Ecto neural progenitor cell (in vitro differentiated cells): ENCODE measurements around the gene ZNF175.

Source experiments
- DNase-seq: peaks from one replicate; pipeline ENCODE4 v3.0.0-alpha.2; 2018; ENCODE audit warnings: low spot score

Gene ZNF175

DNA sequence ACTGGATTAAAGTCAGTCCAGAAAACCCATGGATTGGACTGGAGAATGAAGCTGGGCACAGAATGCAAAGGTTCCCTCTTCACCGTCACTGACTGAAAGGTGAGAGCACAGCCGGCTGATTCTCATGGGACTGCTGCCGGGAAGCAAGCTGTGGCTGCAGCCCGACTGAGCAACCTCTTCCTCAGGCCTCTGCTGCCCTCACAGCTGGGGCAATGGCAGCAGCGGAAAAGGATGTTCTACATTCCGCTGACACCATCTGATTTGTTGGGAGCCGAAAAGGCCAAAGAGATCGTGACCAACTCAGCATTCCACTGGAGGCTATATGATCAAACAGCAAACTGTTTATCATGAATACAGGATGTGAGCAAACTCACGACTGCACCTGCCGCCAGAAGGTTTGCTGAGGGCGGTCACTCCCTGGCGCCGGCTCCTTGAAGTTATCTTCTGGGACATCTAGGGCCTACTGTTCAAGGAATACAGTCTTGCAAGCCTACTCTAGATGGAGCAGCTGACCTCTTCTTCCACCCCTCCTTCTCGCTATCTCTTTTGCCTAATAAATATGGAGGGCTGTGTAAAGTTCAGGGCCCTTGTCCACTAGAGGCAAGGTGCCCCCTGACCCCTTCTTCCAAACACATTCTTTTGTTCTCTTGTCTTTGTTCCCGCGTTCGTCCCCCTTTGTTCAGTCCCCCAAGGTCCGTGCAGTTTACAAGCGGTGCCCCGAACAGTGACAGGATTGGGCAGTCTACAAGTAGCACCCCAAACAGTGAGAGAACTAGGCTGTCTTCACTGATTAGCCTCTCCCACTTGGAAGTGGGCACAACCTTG lies 20.0 kb upstream of the ZNF175 start:
- DNase-seq: no peak

DNA sequence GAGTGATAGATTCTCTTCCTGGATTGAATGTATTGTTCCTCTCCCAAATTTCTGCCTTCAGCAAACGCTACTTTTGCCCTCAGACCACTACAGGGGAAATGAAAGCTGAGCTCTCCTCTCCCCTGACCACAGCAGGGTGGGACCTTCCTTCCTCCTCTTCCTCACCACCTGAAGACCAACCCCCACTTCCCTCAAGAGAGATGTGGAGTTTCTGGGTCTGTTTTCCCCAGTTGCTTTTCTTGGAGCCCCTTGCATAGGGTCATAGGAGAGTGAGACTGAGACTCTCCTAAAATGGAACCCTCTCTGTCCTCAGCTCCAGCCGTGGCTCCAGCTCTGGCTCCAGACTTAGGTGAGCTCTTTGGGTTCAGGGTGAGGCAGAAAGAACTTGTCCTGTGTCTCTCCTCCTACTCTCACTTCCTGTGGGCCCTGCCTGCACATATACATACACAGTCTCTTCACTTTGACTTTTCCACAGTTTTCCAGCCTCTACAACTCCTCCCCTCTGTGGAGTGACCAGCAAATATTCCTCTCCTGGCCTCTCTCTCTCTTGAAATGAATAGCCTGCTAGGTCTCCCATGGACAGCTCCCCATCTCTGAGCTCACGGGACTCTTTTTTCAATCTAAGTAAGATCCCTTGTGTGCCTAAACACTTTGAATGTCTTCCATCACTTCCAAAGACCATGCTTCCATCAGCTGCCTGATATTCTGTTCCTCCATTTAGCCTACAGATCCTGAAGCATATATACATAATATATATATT lies 19.2 kb upstream of the ZNF175 start:
- no peak for DNase-seq

DNA sequence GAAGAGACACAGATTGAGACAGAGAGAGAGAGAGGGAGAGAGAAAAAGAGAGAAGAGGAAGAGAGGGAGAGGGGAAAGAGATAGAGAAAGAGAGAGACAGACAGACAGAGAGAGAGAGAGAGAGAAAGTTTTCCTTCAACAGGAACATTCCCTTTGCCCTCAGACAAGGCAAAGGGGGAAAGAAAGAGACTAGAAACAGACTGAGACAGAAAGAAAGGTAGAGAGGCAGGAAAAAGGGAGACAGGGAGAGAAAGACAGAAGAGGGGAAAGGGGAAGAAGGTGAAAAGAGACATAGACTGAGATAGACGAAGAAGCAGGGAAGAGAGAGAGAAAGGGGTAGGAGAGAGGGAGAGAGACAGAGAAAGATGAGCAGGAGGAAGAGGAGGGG lies 18.5 kb upstream of the ZNF175 start:
- no peak for DNase-seq

DNA sequence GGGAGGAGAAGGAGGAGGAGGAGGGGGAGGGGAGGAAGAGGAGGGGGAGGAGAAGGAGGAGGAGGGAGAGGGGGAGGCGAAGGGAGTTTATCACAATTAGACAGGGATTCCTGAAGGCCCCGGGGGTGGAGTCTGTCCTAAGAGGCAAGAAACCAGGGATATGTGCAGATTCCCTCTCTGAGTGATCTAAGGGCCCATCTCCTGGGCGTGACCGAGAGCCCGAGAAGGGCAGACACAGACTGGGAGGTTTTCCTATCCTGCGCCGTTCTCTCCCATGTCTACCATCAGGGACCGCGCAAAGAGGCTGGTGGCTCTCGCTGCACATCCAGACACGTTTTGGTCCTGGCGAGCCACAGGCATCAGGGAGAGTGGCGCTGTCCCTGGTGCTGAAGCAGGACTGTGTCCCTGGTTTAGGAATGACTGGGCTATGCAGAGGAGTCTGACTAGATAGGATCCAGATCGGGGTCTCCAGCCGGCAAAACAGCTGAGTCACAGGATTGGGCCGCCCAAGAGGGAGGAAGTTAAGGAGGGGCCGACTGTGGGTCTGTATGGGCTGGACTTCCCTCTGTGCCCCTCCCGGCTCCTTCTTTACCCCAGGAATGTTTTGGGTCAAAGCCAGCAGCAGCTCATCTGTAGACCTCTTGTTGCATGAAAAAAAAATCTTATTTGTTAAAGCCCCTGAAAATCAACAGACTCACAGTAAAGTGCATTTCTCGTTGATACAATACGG lies 17.9 kb upstream of the ZNF175 start:
- DNase-seq: peak; percentile 84

DNA sequence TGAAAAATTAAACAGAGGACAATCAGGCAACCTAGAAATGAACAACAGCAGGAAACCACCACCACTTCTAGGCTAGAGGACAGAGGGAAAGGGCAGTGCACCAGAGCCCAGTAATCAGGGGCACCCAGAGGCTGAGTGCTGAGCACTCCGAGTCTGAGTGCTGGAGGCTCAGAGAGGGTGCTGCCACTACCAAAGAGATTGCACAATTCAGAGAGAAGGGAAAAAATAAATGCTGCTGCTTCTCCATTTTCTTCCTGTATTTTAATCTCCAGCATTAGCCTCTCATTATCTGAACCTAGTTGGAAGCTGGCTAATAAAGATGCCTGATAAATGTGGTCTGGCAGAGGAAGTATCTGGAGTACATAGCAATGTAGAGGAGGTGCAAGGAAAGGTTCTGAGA lies 11.8 kb upstream of the ZNF175 start:
- DNase-seq: no peak

DNA sequence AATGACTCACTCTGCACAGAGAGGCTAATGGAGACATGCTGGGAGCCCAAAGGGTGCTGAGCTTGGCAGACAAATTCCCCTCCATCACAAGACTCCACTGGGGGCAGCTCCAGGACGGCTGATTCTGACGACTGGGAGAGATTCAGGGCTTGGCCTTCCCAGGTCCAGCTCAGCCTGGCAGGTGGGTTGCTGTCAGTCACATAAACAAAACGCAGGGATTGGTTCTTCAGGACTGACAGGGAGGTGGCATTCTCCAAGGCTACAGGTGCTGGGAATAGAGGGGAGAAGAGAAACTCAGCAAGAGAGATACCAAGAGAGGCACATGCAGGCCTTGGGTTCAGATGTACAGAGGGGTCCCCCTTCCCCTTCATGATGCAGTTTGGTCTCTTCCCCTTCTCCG lies 10.7 kb upstream of the ZNF175 start:
- DNase-seq: no peak

DNA sequence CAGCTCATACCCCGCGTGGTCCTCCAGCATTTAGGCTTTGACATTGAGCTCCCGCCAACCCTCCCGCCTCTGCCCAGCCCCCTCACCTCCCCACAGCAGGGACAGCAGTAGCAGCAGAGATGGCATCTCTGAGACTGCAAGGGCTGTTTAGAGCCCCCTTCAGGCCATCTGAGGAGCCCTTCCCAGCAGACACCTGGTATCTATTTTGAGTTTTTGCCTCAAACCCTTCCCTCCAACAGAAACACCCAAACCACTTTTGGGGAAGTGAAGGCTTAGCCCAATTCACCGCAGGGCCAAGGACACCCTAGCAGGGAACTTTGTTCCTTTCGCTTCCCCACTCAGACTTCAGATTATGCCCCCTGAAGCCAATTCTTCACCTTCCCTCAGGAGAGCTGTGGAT lies 6.3 kb upstream of the ZNF175 start:
- no peak for DNase-seq

DNA sequence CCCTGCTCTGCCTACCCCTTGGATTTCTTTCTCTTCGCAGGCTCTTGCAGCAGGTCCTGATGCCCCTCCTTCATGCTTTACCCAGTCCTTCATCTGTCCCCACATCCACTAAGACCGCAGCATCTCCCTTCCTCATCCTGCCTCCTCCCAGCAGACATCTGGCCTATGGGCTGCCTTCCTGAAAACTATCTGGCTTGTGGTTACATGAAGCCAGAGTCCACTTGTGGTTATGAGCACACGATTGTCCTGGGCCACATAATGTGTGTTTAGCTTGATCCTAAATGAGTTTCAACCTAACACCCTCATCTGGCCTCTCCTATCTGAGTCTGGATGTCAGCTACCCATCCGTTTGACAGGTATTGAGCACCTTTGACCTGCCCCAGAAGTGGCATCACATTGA lies 5.5 kb upstream of the ZNF175 start:
- no peak for DNase-seq

DNA sequence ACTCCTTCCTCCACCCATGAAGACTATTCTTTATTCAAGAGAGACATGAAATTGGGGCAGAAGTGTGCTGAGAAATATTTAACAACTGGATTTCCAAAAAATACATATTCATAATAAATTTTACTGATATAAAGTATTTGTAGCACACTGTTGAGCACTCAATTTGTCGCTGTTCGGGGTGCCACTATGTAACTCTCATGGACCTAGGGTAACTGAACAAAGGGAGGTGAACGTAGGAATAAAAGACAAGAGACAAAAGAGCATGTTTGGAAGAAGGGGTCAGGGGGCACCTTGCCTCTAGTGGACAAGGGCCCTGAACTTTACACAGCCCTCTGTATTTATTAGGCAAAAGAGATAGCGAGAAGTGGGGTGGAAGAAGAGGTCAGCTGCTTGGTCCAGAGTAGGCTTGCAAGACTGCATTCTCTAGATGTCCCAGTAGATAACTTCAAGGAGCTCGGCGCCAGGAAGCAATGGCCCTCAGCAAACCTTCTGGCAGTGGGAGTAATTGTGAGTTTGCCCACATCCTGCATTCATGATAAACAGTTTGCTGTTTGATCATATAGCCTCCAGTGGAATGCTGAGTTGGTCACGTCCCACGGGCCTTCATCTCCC lies 4.5 kb upstream of the ZNF175 start:
- DNase-seq: no peak

DNA sequence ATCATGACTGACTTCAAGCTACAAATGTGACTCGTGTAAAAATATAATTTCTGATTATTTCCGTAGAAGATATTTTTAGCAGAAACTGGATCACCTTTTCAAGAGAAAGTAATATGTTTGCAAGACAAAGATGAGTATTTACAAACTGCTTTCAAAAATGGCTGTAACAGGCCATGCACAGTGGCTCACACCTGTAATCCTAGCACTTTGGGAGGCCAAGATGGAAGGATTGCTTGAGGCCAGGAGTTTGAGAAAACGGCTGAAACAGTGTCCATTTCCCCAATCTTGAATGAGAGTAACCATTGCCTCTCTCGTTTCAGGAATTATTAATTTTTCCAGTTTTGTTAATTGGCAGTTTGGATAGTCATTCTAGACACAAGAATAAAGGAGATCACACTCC lies 3.5 kb upstream of the ZNF175 start:
- DNase-seq: no peak

DNA sequence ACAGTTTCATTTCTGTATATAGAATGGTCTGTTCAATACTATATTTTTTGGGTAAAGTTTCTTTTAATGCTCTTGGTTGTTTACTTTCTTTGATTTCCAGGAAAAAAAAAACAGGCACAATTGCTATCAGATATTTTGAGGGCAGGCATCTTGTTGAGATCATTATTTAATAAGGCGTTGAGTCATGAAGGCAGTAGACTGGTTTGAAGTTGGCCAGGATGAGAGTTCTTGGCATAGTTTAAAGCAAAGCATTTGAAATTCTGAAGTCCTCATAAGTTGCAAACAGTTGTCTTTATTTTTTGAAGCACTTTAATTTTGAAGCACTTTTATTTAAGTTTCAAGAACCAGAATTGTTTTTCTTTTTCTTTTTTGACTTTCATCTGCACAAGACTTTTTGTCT lies 2.6 kb upstream of the ZNF175 start:
- DNase-seq: no peak

DNA sequence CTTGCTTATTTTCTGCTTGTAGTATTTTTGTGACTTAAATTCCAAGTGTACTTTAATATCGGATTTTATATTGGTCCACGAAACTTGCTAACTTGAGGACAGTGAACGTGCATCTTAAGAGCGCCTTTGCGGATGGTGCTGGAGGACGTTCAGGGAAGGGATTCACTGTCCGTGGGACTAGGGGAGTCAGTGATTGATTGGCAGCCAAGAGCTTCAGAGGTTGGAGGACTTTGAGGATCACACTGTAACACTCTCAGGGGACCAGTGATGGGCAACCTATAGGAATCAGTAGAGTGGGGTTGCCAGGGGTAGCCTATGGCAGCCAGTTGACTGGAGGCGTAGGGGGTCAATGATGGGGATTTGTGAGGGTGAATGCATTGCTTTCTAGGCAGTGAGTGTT lies 516 bp downstream of the ZNF175 start:
- no peak for DNase-seq

DNA sequence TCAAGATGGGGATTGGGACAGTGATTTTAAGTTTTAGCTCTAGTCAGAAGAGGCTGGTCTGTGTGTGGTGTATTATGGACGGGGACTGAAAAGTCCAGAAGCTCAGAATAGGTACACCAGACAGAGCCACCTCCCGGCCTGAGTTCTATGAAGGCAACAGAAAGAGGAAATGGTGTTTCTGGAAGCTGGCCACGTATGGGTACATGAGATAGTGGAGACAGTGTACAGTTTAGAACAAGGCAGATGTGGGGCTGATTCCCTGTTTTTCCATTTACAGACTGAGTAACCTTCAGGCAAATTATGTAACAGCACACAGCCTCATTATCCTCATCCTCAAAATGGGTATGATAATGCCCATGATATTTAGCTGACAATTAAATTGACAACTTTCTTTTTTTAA lies 1.3 kb downstream of the ZNF175 start:
- no peak for DNase-seq

DNA sequence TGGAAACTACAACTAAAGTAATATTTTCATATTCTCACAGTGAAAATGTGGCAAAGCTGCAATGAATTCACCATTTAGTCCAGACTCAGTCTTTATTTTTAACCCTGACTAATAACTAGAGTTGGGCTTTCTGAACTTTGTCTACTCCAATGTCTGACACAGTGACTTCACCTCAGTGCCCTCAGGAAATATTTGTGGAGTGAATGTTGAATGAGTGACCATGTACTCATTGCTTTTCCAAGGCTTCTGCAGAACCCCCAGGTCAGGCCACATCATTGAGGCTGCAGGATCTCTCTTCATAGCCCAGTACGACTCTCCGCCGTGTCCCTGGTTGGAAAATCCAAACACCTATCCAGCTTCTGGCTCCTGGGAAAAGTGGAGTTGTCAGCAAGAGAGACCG lies 1.8 kb downstream of the ZNF175 start:
- no peak for DNase-seq

DNA sequence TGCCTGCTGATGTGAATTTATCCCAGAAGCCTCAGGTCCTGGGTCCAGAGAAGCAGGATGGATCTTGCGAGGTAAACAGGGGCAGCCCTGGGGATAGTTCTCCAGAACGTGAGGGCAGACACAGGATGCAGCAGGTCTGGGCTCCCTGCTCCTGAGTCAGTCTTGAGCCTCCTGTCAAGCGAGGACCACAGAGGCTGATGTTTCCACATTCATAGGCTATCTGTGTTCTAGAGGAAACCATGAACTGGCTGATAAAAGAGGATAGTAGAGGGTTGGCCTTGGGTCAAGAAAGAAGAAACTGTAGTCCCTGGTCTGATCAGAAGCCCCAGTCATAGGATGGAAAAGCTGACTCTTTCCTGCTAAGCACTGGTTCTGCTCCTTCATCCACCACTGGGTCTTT lies 2.2 kb downstream of the ZNF175 start:
- DNase-seq: no peak

DNA sequence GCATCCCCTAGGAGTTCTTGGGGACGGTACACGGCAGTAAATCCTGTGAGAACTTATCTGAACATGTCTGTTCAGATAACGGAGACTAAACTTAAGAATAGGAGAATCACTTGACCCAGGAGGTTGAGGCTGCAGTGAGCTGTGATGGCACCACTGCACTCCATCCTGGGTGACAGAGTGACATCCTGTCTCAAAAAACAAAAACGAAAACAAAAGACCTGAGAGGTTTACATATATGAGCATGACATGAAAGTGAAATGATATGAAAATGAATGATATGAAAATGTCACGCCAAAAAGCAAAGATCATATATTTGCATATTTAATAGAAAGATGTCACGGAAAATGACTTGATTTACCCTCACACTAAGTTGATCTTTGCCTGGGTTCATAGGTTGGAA lies 5.8 kb downstream of the ZNF175 start:
- no peak for DNase-seq

DNA sequence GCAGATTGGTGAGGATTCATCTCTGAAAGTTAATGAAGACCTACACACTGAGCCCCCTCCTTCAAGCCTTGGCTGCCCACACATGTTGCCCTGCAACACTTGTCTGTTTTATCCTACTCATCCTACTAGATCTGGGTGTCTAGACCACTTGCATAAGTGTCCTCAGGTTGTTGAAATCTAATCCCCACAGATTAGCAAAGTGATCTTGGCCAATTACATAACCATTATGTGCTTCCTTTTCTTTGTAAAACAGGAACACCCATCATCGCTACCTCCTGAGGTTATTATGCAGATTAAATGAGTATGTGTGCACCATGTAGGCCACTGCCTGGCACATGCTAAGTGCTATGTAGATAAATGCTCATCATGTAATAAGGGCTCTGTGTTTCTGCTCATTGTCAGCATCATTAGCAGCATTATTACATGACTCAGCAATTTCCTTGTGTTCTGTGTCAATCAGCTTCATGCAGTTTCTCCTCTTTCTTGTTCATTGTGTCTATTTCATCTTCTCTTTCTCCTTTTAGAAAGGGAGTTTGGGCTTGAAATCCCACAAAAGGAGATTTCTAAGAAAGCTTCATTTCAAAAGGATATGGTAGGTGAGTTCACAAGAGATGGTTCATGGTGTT lies 15.1 kb downstream of the ZNF175 start:
- no peak for DNase-seq

DNA sequence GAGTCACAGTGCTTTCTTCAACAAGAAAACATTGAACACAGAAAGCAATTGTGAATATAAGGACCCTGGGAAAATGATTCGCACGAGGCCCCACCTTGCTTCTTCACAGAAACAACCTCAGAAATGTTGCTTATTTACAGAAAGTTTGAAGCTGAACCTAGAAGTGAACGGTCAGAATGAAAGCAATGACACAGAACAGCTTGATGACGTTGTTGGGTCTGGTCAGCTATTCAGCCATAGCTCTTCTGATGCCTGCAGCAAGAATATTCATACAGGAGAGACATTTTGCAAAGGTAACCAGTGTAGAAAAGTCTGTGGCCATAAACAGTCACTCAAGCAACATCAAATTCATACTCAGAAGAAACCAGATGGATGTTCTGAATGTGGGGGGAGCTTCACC lies 15.7 kb downstream of the ZNF175 start:
- no peak for DNase-seq

DNA sequence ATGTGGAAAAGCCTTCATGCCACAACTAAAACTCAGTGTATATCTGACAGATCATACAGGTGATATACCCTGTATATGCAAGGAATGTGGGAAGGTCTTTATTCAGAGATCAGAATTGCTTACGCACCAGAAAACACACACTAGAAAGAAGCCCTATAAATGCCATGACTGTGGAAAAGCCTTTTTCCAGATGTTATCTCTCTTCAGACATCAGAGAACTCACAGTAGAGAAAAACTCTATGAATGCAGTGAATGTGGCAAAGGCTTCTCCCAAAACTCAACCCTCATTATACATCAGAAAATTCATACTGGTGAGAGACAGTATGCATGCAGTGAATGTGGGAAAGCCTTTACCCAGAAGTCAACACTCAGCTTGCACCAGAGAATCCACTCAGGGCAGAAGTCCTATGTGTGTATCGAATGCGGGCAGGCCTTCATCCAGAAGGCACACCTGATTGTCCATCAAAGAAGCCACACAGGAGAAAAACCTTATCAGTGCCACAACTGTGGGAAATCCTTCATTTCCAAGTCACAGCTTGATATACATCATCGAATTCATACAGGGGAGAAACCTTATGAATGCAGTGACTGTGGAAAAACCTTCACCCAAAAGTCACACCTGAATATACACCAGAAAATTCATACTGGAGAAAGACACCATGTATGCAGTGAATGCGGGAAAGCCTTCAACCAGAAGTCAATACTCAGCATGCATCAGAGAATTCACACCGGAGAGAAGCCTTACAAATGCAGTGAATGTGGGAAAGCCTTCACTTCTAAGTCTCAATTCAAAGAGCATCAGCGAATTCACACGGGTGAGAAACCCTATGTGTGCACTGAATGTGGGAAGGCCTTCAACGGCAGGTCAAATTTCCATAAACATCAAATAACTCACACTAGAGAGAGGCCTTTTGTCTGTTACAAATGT lies 16.4 kb downstream of the ZNF175 start:
- DNase-seq: no peak

DNA sequence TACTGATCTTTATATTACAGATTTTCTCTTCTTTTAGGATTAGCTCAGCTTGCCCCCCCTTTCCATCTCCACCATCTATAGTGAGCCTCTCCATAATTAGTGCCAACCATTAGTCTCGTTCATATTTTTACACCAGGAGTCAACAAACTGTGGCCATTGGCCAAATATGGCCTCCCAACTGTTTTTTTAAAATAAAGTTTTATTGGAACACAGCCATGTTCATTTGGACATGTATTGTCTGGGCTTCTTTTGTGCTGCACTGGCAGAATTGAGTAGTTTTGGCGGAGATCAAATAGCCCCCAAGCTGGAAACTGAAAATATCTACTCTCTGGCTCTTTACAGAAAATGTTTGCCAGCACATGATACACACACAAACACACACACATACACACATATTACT lies 18.4 kb downstream of the ZNF175 start:
- no peak for DNase-seq

DNA sequence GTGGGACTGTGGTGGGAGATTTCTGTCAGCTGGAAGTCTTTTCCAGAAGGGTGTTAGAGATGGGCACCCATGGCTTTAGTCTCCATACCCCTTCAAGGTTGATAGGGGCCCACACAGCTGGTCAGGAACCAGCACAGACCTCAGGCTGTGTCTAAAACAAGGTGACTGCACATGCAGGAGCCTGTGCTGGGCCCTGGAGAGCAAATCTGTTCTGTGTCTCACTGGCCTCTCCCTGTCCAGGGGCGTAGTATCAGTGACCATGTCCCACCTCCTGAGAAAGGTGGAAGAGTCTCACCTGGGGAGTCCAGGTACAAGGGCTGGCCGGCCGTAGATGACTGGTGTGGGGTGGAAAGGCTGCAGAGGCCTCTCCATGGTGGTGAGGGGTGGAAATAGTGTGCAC lies 19.4 kb downstream of the ZNF175 start:
- no peak for DNase-seq
